BLaER1 treated with 17β-estradiol and CSF1 and Interleukin-3, amounts not matched to agents 10 nM and 100 nM (cell line): ENCODE data around the gene FAM236B.
"Not testable (repeated sequence)": the region's sequence is repeated elsewhere in the genome, so short reads cannot be mapped to it uniquely, and the experiment has no call there.

Source experiments
- H3K27ac ChIP-seq, 11 experiments: shearing (Covaris generic); formaldehyde crosslinking; 2 replicates each; pipeline ENCODE4 v1.8.1; 2022
- H3K27me3 ChIP-seq, 11 experiments: shearing (Covaris generic); formaldehyde crosslinking; 2 replicates each; pipeline ENCODE4 v1.8.1; 2022
- H3K36me3 ChIP-seq, 11 experiments: shearing (Covaris generic); formaldehyde crosslinking; 2 replicates each; pipeline ENCODE4 v1.8.1; 2022
- H3K4me1 ChIP-seq, 10 experiments: shearing (Covaris generic); formaldehyde crosslinking; 2 replicates each; pipeline ENCODE4 v1.8.1; 2022
- H3K4me2 ChIP-seq, 11 experiments: shearing (Covaris generic); formaldehyde crosslinking; 2 replicates each; pipeline ENCODE4 v1.8.1; 2022
- H3K4me3 ChIP-seq, 10 experiments: shearing (Covaris generic); formaldehyde crosslinking; 2 replicates each; pipeline ENCODE4 v1.8.1; 2022
- H3K9ac ChIP-seq, 11 experiments: shearing (Covaris generic); formaldehyde crosslinking; 2 replicates each; pipeline ENCODE4 v1.8.1; 2022
- H3K9me3 ChIP-seq, 11 experiments: shearing (Covaris generic); formaldehyde crosslinking; replicated peaks in 1 of 11; 2 replicates each; pipeline ENCODE4 v1.8.1; 2022
- H4K20me1 ChIP-seq, 11 experiments: shearing (Covaris generic); formaldehyde crosslinking; 2 replicates each; pipeline ENCODE4 v1.8.1; 2022

The FAM236B gene

DNA sequence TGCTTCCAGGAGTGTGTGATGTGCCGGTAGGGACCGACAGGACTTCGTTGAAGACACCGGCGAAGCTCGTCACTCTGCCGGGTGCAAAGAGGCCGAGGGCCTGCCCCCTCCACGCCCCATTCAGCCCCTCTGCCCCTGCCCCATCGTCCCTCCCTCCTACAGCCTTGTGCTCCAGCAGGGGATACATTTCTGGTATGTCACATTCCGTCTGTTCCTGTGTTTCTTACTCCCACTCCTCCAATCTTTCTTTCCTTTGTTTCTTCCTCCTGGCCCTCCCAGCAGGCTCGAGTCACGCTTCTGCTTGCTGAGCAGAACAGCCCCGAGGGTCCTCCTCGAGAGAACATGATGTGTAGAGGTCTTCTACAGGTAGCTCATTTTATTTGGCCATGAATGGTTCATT is at the start of gene FAM236B:
FAM236B (minus strand) TSS at position 101 of the 400 bp plus-strand sequence; CDS start at position 1, 100 bp downstream.
- H3K36me3 ChIP-seq, H3K4me1 ChIP-seq: not testable (repeated sequence)

DNA sequence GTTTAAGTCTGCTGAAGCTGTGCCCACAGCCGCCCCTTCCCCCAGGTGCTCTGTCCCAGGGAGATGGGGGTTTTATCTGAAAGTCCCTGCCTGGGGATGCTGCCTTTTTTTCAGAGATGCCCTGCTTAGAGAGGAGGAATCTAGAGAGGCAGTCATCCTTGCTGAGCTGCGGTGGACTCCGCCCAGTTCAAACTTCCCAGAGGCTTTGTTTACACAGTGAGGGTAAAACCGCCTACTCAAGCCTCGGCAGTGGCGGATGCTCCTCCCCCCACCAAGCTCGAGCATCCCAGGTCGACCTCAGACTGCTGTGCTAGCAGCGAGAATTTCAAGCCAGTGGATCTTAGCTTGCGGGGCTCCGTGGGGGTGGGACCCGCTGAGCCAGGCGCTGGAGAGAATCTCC is 48.2 kb upstream of the FAM236B start:
- H3K27me3 ChIP-seq, H4K20me1 ChIP-seq, H3K4me3 ChIP-seq, H3K9me3 ChIP-seq, H3K4me1 ChIP-seq, H3K9ac ChIP-seq, H3K27ac ChIP-seq, H3K36me3 ChIP-seq, H3K4me2 ChIP-seq: not testable (repeated sequence)

More for the DNA sequence above, at the start of gene FAM236B:
- H4K20me1 ChIP-seq, H3K27me3 ChIP-seq, H3K27ac ChIP-seq, H3K4me3 ChIP-seq, H3K9me3 ChIP-seq, H3K4me2 ChIP-seq, H3K9ac ChIP-seq: not testable (repeated sequence)

GRCh38 chrX:72808110-72808509 is 25.6 kb upstream of the FAM236B start, which contains the start of gene FAM236D:
Gene FAM236D, minus strand, starts transcription at chrX:72808210. Its CDS starts 100 bp downstream, at chrX:72808110.
- not testable (repeated sequence) for H4K20me1 ChIP-seq, H3K4me1 ChIP-seq, H3K27ac ChIP-seq, H3K4me2 ChIP-seq, H3K27me3 ChIP-seq, H3K9me3 ChIP-seq, H3K4me3 ChIP-seq, H3K9ac ChIP-seq, H3K36me3 ChIP-seq

DNA sequence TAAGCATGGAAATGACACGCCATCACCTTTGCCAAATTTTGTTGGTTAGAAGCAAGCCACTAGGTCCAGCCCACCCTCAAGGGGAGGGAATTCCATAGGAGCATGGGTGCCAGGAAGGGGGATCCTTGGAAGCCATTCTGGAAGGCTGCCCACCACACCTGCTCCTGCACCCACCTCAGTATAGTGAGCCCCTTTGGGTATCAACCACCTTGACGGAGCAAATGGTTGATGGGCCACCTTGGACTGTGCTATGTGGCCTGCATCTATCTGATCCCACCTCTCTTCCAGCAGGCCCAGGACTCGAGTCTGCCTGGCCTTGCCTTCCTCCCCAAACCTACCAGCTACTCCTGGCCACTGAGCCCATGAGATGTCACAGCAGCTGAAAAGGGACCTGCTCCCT is 7.9 kb upstream of the FAM236B start:
- H3K36me3 ChIP-seq, H3K4me3 ChIP-seq, H3K27ac ChIP-seq, H3K27me3 ChIP-seq, H3K9ac ChIP-seq, H4K20me1 ChIP-seq, H3K4me1 ChIP-seq, H3K9me3 ChIP-seq, H3K4me2 ChIP-seq: not testable (repeated sequence)

DNA sequence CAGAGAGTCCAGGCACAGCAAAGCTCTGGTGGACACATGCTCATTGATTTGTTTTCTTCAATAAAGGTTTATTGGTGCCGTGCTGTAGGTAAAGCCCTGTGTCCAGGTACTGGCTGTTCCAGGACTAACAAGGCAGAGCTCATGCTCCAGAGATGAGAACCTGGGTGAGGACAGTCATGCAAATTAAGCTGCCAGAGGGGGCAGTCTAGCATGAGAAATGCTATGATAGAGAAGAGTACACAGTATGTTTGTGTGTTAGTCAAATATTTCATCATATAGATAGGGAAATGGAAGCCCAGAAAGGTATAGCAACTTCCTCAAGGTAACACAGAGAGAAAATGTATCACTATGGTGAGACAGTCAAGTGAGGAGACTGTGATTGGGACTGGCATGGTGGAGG is 5.7 kb upstream of the FAM236B start:
- H3K4me2 ChIP-seq, H3K9me3 ChIP-seq, H3K27me3 ChIP-seq: not testable (repeated sequence)

DNA sequence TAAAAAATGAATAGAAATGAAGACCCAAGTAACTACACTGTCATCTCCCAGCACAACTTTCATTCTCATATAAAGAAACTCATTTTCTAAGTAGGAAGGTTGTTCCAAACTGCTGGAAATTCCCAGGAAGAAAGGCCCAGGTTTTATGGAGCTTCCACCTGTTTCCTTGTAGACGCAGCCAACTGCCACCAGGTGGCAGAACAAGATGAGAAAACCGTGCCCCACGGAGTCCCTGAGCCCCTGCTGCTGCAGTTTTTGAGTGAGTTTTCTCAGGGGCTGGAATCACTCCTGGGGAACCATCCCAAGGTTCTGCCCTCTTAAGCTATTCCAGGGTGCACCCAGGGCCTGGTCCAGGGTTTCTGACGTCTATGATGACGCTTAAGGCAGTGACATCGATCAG is 1.5 kb upstream of the FAM236B start:
- H3K27ac ChIP-seq, H3K36me3 ChIP-seq, H4K20me1 ChIP-seq, H3K4me2 ChIP-seq, H3K9me3 ChIP-seq, H3K4me1 ChIP-seq, H3K4me3 ChIP-seq, H3K27me3 ChIP-seq, H3K9ac ChIP-seq: not testable (repeated sequence)

More for the DNA sequence above, 5.7 kb upstream of the FAM236B start:
- not testable (repeated sequence) for H3K4me1 ChIP-seq, H3K4me3 ChIP-seq, H3K36me3 ChIP-seq, H4K20me1 ChIP-seq, H3K27ac ChIP-seq, H3K9ac ChIP-seq

DNA sequence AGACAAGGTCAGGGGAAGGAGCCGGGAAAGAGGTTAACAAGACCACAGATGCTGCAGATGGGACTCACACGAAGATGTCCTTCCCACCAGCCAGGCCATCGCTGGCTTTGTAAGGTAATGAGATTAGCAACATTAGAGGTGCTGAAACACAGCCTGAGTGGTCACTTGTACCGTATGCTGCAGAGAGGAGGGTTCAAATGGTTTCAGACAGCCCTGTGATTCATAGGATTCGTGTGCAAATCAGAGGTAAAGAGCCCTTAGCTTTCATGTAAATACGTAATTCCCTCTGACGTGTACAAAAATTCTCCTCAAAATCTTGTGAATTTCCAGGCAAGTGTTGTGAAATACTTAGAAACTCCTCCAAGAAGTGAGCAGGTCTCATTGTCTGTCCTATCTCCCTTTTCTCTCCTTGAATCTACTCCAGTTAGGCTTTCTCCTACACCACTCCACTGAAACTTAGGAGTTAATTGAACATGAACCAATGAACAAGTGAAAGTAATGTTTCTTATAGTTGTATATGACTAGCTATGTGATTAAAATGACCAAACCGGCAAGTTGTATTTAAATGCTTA is 991 bp upstream of the FAM236B start:
- not testable (repeated sequence) for H3K4me3 ChIP-seq, H3K9ac ChIP-seq, H3K4me2 ChIP-seq, H3K27ac ChIP-seq, H3K9me3 ChIP-seq, H3K4me1 ChIP-seq, H4K20me1 ChIP-seq, H3K36me3 ChIP-seq, H3K27me3 ChIP-seq

- H3K36me3 ChIP-seq, H3K27ac ChIP-seq, H3K4me1 ChIP-seq, H3K9me3 ChIP-seq, H3K4me3 ChIP-seq, H4K20me1 ChIP-seq, H3K9ac ChIP-seq, H3K27me3 ChIP-seq, H3K4me2 ChIP-seq: not testable (repeated sequence)
These were observed 4.3 kb downstream of the FAM236B start for GRCh38 chrX:72778146-72778545.

DNA sequence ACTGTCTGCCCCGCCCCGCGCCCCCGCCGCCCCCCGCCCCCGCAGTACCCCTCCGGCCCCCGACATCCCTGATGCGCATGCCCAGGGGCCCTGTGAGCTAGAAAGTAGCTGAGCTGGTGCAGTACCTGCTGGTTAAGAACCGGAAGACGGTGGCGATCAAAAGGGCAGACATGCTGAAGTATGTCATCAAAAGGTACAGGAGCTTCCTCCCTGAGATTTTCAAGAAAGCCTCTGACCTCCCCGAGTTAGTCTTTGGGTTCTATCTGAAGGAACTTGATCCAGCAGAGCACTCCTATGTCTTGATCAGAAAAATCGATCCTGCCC is 5.0 kb downstream of the FAM236B start:
- H3K36me3 ChIP-seq, H3K4me2 ChIP-seq, H3K9me3 ChIP-seq, H3K27me3 ChIP-seq, H3K27ac ChIP-seq, H3K9ac ChIP-seq, H3K4me3 ChIP-seq, H4K20me1 ChIP-seq, H3K4me1 ChIP-seq: not testable (repeated sequence)

GRCh38 chrX:72776653-72777466 is 5.6 kb downstream of the FAM236B start, which contains the start of gene DMRTC1B:
Gene DMRTC1B, plus strand, starts transcription at chrX:72776890. Its CDS starts 68,246 bp downstream, at chrX:72845136.
- not testable (repeated sequence) for H4K20me1 ChIP-seq, H3K9me3 ChIP-seq, H3K4me3 ChIP-seq, H3K27me3 ChIP-seq, H3K4me1 ChIP-seq, H3K36me3 ChIP-seq, H3K27ac ChIP-seq, H3K4me2 ChIP-seq, H3K9ac ChIP-seq

- not testable (repeated sequence) for H3K36me3 ChIP-seq, H3K27ac ChIP-seq, H4K20me1 ChIP-seq, H3K4me1 ChIP-seq, H3K4me2 ChIP-seq, H3K4me3 ChIP-seq, H3K9ac ChIP-seq, H3K27me3 ChIP-seq, H3K9me3 ChIP-seq
These were observed 22.0 kb downstream of the FAM236B start for GRCh38 chrX:72760454-72760853.

DNA sequence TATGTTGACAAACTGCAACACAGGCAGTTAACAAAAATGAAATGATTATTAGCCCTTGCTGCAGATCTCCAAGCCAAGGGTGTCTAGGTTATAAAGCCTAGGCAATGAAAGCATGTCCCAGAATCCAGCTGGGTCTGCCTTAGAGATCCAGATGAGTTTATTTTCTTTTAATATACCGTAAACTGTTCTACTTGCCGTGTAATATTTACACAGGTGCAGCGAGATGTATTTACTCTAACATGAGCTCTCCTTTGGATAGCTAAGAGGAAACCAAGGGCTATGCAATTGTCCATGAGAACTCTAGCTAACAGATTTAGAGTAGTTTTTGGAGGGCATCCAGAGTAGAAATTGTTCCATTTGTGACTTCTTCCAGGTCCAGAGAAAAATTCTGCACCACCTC is 33.9 kb downstream of the FAM236B start:
- H3K27ac ChIP-seq, H3K4me2 ChIP-seq, H3K9me3 ChIP-seq, H3K4me1 ChIP-seq, H3K27me3 ChIP-seq, H4K20me1 ChIP-seq, H3K4me3 ChIP-seq, H3K36me3 ChIP-seq, H3K9ac ChIP-seq: not testable (repeated sequence)

GRCh38 chrX:72745546-72745945 is 36.9 kb downstream of the FAM236B start:
- peaks cover 3 to 11% (median 5%) of the 10 kb centered on the region in 11 experiments for H3K27me3 ChIP-seq
- H3K4me2 ChIP-seq, H4K20me1 ChIP-seq, H3K9ac ChIP-seq, H3K4me3 ChIP-seq, H3K4me1 ChIP-seq, H3K27ac ChIP-seq, H3K36me3 ChIP-seq, H3K9me3 ChIP-seq: not testable (repeated sequence)
